K562 (cell line): ENCODE data around the gene TP73. TPM values are rescaled to one million over a fixed set of nuclear protein-coding genes. Genes with fewer than 3 reads are reported as not detected.
A peak's percentile ranks its signal among the peaks of the same experiment; 100 is the strongest.

Experiments used
- CC2D1A ChIP-seq: fragments of 450-650 bp; IDR thresholded peaks from 2 replicates; pipeline ENCODE4 v1.6.1; 2017; ENCODE audit warnings: mild to moderate bottlenecking
- MGA ChIP-seq: fragments of 450-650 bp; IDR thresholded peaks from 2 replicates; pipeline ENCODE4 v1.6.1; 2016; ENCODE audit warnings: mild to moderate bottlenecking, moderate library complexity
- RBM15 ChIP-seq: fragments of 200-400 bp; formaldehyde crosslinking; IDR thresholded peaks from 2 replicates; pipeline ENCODE4 v1.6.1; 2018; ENCODE audit warnings: mild to moderate bottlenecking, low read length, moderate library complexity; ENCODE audit not compliant: insufficient read depth
- TFAM ChIP-seq: fragments of 250-450 bp; sonication (Bioruptor Pico); conservative IDR thresholded peaks from 2 replicates; pipeline ENCODE4 v1.5.0; 2021; ENCODE audit warnings: mild to moderate bottlenecking, moderate library complexity
- polyA plus RNA-seq, 8 experiments: library from polyadenylated mRNA; depleted of rRNA in 4 of 8; stranded (reverse) in 5 of 8; unstranded in 3 of 8; fragments of >200 nt; fragmentation: Nextera tagmentation in 2 of 8; fragmentation: Illumina TruSeq in 1 of 8; extraction: Ambion mirVana in 2 of 8; extraction: Trizol in 1 of 8; gene quantifications; 2 replicates each; pipeline versions ENCODE4 v1.2.1 to v1.2.3, GENCODE V29; 2011 to 2014; ENCODE audit warnings: inconsistent platforms in 1 of 8, missing spikeins in 1 of 8
- total RNA-seq, 7 experiments: library from RNA; depleted of rRNA in 6 of 7; stranded (reverse); fragments of >200 nt in 6 of 7; fragmentation: Illumina TruSeq in 2 of 7; extraction: Trizol in 2 of 7; gene quantifications; 2 replicates each; pipeline versions ENCODE4 v1.2.1 to v1.2.3, GENCODE V29; 2011 to 2021; ENCODE audit warnings: low replicate concordance in 1 of 7
- TF ChIP-seq, protein P1 (sequence below): IDR thresholded peaks from 2 replicates; pipeline ENCODE4 v1.6.1; 2011; ENCODE audit warnings: borderline replicate concordance, low read depth, mild to moderate bottlenecking, moderate library complexity, low read length; ENCODE audit not compliant: insufficient read depth, poor library complexity, severe bottlenecking

The TP73 gene
- total and polyA plus RNA-seq, 9 of the 15 experiments (the other 6 are each of a cell fraction or from before 2014, with no cell fraction given) = 0.07 to 1.6 (median 0.40) TPM; not detected in 2

DNA sequence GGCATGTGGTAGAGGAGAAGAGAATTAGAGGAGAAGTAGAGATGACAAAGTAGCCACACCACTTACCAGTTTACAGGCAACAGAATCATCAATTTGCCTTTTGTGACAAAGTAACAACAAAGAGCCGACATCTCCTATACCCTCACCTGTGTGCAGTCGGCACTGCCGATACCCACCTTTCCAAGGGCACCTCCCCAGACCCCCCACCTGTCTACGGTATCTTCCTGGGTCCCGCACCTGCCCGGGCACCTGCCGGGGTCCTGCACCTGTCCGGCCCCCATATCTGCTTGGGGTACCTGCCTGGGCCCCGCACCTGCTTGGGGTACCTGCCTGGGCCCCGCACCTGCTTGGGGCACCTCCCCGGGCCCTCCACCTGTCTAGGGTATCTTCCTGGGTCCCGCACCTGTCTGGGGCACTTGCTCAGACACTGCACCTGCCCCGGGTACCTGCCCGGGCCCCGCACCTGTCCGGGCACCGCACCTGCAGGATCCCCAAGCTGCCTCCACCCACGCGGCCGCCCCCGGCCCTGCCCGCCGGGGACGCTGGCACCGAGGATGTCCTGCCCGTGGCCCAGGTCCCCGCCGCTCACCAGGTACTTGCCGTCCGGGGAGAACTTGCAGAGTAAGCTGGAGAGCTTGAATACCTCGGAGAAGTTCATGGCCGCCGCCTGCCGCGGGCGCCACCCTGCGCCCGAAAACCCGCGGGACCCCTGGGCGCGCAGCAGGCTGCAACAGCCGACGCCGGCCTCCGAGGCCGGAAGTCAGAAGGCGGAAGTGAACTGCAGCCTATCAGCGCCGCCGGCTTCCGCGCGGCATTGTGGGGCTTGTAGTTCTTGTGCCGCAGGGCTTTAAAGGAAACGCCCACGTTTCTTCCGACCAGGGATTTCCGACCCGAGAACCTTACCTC is 2.7 kb upstream of the TP73 start, which contains the start of gene WRAP73 (continued):
- peak; percentile 87 for TF ChIP-seq MGA
- TF ChIP-seq, protein P1, sequence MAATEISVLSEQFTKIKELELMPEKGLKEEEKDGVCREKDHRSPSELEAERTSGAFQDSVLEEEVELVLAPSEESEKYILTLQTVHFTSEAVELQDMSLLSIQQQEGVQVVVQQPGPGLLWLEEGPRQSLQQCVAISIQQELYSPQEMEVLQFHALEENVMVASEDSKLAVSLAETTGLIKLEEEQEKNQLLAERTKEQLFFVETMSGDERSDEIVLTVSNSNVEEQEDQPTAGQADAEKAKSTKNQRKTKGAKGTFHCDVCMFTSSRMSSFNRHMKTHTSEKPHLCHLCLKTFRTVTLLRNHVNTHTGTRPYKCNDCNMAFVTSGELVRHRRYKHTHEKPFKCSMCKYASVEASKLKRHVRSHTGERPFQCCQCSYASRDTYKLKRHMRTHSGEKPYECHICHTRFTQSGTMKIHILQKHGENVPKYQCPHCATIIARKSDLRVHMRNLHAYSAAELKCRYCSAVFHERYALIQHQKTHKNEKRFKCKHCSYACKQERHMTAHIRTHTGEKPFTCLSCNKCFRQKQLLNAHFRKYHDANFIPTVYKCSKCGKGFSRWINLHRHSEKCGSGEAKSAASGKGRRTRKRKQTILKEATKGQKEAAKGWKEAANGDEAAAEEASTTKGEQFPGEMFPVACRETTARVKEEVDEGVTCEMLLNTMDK = peak; percentile 49
- TF ChIP-seq TFAM (CRISPR knock-in tag) = no peak
- TF ChIP-seq RBM15 = no peak
- no peak for TF ChIP-seq CC2D1A
